ENCODE results near the gene DLG5. TPM values are rescaled to one million over a fixed set of nuclear protein-coding genes. Genes with fewer than 3 reads are reported as not detected.

DLG5 gene
- total RNA-seq, 1 donor from 2014 or later: 22.2 TPM

- no peaks in the 10 kb centered on the region for H3K79me2 ChIP-seq (ENCODE audit: low read depth)
- H3K9me3 ChIP-seq (ENCODE audit: low read depth): no peaks in the 10 kb centered on the region
- H3F3A ChIP-seq (ENCODE audit: low read depth): no peaks in the 10 kb centered on the region
- H3K9ac ChIP-seq: no peak overlapping the region
- Mint-ChIP-seq H3K27me3 (ENCODE audit: insufficient read depth, low read depth) (peaks cover 5% of the 10 kb centered on the region), H3K4me3 (no peak overlapping the region), H3K27ac (no peak overlapping the region), H3K4me1 (no peaks in the 10 kb centered on the region), H3K9me3 (no peaks in the 10 kb centered on the region), H3K36me3 (peaks cover 34% of the 10 kb centered on the region)
- DNase-seq (ENCODE audit: low spot score): no peak
- TF ChIP-seq EZH2 (IDR thresholded peaks at IDR 0.05): no peak
- no peak for TF ChIP-seq CTCF (IDR thresholded peaks at IDR 0.05)
- TF ChIP-seq EZH2phosphoT487 (IDR thresholded peaks at IDR 0.05): no peak
- H3K4me2 ChIP-seq: no peak overlapping the region
- H3K36me3 ChIP-seq: no peaks in the 10 kb centered on the region
- H4K20me1 ChIP-seq (ENCODE audit: low read depth): no peaks in the 10 kb centered on the region
- no peak overlapping the region for H3K27ac ChIP-seq
- H3K27me3 ChIP-seq: no peaks in the 10 kb centered on the region
- no peak overlapping the region for H3K4me3 ChIP-seq
- H2AFZ ChIP-seq (replicated peaks): no peak overlapping the region
- no peaks in the 10 kb centered on the region for H3K4me1 ChIP-seq
Measured at GRCh38 chr10:77789861-77790260, 136.7 kb downstream of the DLG5 start.

GRCh38 chr10:77789016-77789415 is 137.5 kb downstream of the DLG5 start:
- no peak overlapping the region for H3K27ac ChIP-seq
- no peaks in the 10 kb centered on the region for H3F3A ChIP-seq (ENCODE audit: low read depth)
- H3K9me3 Mint-ChIP-seq: no peaks in the 10 kb centered on the region
- no peaks in the 10 kb centered on the region for H3K4me1 Mint-ChIP-seq
- H3K36me3 ChIP-seq: no peaks in the 10 kb centered on the region
- H3K79me2 ChIP-seq (ENCODE audit: low read depth): no peaks in the 10 kb centered on the region
- peaks cover 34% of the 10 kb centered on the region for H3K36me3 Mint-ChIP-seq
- no peak overlapping the region for H3K4me2 ChIP-seq
- no peak overlapping the region for H2AFZ ChIP-seq (replicated peaks)
- no peaks in the 10 kb centered on the region for H3K27me3 ChIP-seq
- no peak overlapping the region for H3K4me3 ChIP-seq
- no peak for DNase-seq (ENCODE audit: low spot score)
- H3K27me3 Mint-ChIP-seq (ENCODE audit: insufficient read depth, low read depth): peaks cover 2% of the 10 kb centered on the region
- no peaks in the 10 kb centered on the region for H3K4me1 ChIP-seq
- no peaks in the 10 kb centered on the region for H3K9me3 ChIP-seq (ENCODE audit: low read depth)
- TF ChIP-seq EZH2phosphoT487 (IDR thresholded peaks at IDR 0.05): no peak
- H3K27ac Mint-ChIP-seq: no peak overlapping the region
- no peak overlapping the region for H3K9ac ChIP-seq
- no peaks in the 10 kb centered on the region for H4K20me1 ChIP-seq (ENCODE audit: low read depth)
- no peak overlapping the region for H3K4me3 Mint-ChIP-seq

DNA sequence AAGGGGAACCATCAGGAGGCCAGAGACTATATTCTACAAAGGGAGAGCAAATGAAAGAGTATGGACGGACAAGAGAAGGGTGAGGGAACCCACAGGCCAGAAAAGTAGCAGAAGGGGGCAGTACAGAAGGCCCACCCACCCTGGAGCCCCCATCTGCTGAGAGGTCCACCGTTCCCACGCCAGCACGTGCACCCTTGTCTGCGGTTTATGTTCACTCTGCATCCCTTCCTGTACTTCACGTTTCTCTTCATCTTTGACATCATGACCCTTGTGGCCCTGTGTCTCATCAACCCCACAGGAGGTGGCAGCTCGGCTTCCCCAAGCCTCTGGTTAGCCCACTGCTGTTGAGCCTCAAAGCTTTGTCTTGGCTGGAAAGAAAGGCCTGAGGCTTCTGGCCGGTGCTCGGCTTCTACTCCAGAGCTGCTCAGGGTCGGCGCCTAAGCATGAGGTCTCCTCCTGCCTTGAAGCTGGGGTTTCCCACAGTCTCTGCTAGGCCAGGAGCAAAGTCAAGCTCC is 138.0 kb downstream of the DLG5 start:
- Histone ChIP-seq H3K9ac (no peak overlapping the region), H3F3A (ENCODE audit: low read depth) (no peaks in the 10 kb centered on the region), H3K4me1 (no peaks in the 10 kb centered on the region), H3K27me3 (no peaks in the 10 kb centered on the region), H3K9me3 (ENCODE audit: low read depth) (no peaks in the 10 kb centered on the region), H4K20me1 (ENCODE audit: low read depth) (no peaks in the 10 kb centered on the region), H3K27ac (no peak overlapping the region), H3K79me2 (ENCODE audit: low read depth) (no peaks in the 10 kb centered on the region), H2AFZ (replicated peaks) (no peak overlapping the region), H3K4me3 (no peak overlapping the region), H3K36me3 (no peaks in the 10 kb centered on the region), H3K4me2 (no peak overlapping the region)
- no peaks in the 10 kb centered on the region for H3K4me1 Mint-ChIP-seq
- H3K4me3 Mint-ChIP-seq: no peak overlapping the region
- H3K36me3 Mint-ChIP-seq: peaks cover 34% of the 10 kb centered on the region
- H3K9me3 Mint-ChIP-seq: no peaks in the 10 kb centered on the region
- DNase-seq (ENCODE audit: low spot score): no peak
- no peak overlapping the region for H3K27ac Mint-ChIP-seq
- peaks cover 2% of the 10 kb centered on the region for H3K27me3 Mint-ChIP-seq (ENCODE audit: insufficient read depth, low read depth)
- TF ChIP-seq EZH2phosphoT487 (IDR thresholded peaks at IDR 0.05) (no peak), CTCF (IDR thresholded peaks at IDR 0.05) (no peak), EZH2 (IDR thresholded peaks at IDR 0.05) (no peak)

- no peaks in the 10 kb centered on the region for H3K36me3 ChIP-seq
Measured at GRCh38 chr10:77787440-77787839, 139.1 kb downstream of the DLG5 start.

More at GRCh38 chr10:77787440-77787839, 139.1 kb downstream of the DLG5 start:
- Histone ChIP-seq H2AFZ (replicated peaks) (no peak overlapping the region), H3K4me2 (no peak overlapping the region), H3K9ac (no peak overlapping the region), H3K27me3 (no peaks in the 10 kb centered on the region), H3F3A (ENCODE audit: low read depth) (no peaks in the 10 kb centered on the region), H3K4me1 (no peaks in the 10 kb centered on the region), H3K27ac (no peak overlapping the region), H4K20me1 (ENCODE audit: low read depth) (no peaks in the 10 kb centered on the region), H3K4me3 (no peak overlapping the region), H3K9me3 (ENCODE audit: low read depth) (no peaks in the 10 kb centered on the region), H3K79me2 (ENCODE audit: low read depth) (no peaks in the 10 kb centered on the region)
- Mint-ChIP-seq H3K9me3 (no peaks in the 10 kb centered on the region), H3K4me1 (no peaks in the 10 kb centered on the region), H3K4me3 (no peak overlapping the region), H3K27ac (no peak overlapping the region), H3K27me3 (ENCODE audit: insufficient read depth, low read depth) (peaks cover 2% of the 10 kb centered on the region), H3K36me3 (peaks cover 32% of the 10 kb centered on the region)
- DNase-seq (ENCODE audit: low spot score): no peak
- no peak for TF ChIP-seq EZH2phosphoT487 (IDR thresholded peaks at IDR 0.05)
- TF ChIP-seq EZH2 (IDR thresholded peaks at IDR 0.05): no peak
- no peak for TF ChIP-seq CTCF (IDR thresholded peaks at IDR 0.05)
